Colonic mucosa (tissue), 4 donors: Measurements from ENCODE around the gene ZP2. TPM values are rescaled to one million over a fixed set of nuclear protein-coding genes. Genes with fewer than 3 reads are reported as not detected.

Source experiments
- DNase-seq: peaks from one replicate; pipeline ENCODE4 v3.0.0-alpha.2; 2020
- H3K27ac ChIP-seq: fragments of 200-600 bp; one replicate; pipeline ENCODE4 v1.8.0; 2021
- H3K27me3 ChIP-seq: fragments of 200-600 bp; one replicate; pipeline ENCODE4 v1.8.0; 2021
- H3K36me3 ChIP-seq: fragments of 200-600 bp; one replicate; pipeline ENCODE4 v1.8.0; 2021
- H3K4me1 ChIP-seq: fragments of 200-600 bp; one replicate; pipeline ENCODE4 v1.8.0; 2021; ENCODE audit warnings: mild to moderate bottlenecking
- H3K4me3 ChIP-seq: fragments of 200-600 bp; one replicate; pipeline ENCODE4 v1.8.0; 2021
- H3K9ac ChIP-seq, 2 donors: one replicate each; pipeline ENCODE4 v1.7.0; 2013; ENCODE audit warnings: control low read depth in 2 of 2, low read depth in 2 of 2, low read length in 2 of 2
- H3K9me3 ChIP-seq: fragments of 200-600 bp; one replicate; pipeline ENCODE4 v1.8.0; 2021
- intact Hi-C: fragments of 100-400 bp; cut with DNase I; formaldehyde crosslinking; loops from one replicate; pipeline ENCODE4 v1.14.1; 2022
- total RNA-seq, 2 donors: library from RNA; stranded (reverse); fragmentation: NEBNext Ultra II Directional in 1 of 2; extraction: Animal tissue kit (Norgen Biotek cat#: 25700) in 1 of 2; gene quantifications; one replicate each; pipeline ENCODE4 v1.2.1, GENCODE V29; 2021
- TF ChIP-seq, protein P1 (sequence below): fragments of 200-600 bp; IDR thresholded peaks from one replicate; pipeline ENCODE4 v1.8.0; 2022; ENCODE audit warnings: antibody characterized with exemption, mild to moderate bottlenecking
- donor health status: healthy.
- donor health status: DM: no; HTN: no; CAD: no.
- donor health status: DM: no; HTN: no; CAD: no.

The ZP2 gene
- total RNA-seq, 2 donors from 2014 or later = 0.25 to 0.27 TPM

DNA sequence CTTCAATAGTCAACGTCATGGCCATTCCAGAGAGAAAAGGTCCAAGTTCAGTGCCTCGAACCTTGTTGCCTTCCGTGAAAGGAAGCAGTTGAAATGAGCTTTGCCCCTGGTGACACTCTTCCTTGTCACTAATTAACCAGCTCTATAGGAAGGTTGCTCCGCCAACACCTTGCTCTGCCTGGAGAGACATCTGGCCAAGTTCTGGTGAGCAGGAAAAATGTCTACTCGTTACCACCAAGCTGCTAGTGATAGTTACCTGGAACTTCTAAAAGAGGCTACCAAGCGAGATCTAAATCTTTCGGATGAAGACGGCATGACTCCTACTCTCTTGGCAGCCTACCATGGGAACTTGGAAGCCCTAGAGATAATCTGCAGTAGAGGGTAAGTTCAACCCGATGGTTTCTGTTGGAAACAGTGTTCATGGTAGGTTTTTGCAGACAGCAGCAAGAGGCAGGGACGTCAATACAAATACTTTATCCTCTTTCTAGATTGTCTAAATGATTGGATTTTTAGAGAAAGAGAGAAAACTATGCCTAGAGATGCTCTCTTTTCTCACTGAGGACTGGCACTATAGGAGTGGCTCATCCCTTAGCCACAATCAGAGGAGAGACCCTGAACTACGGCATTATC lies 22.3 kb upstream of the ZP2 start, which contains the start of gene ANKS4B:
ANKS4B (plus strand) TSS at position 179 of the 630 bp plus-strand sequence; CDS start at position 218, 39 bp downstream.
- H3K27ac ChIP-seq = peak within 1 kb of the TSS; percentile 83

DNA sequence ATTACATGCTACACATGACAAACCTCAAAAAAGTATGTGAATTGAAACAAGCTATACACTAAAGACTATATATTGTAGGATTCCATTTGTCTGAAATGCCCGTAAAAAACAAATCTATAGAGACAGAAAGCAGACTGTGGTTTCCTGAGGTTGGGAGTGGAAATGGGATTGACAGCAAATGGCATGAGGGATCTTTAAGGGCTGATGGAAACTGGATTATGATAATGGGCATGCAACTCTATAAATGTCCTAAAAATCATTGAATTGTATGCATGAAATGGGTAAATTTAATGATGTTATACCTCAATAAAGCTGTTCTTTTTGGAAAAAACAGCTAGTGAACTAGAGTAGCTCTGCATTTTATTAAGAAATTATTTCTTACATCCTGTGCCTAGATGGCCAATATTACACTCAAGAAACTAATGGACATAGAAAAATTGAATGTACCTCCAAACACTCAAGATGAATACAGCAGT lies 21.7 kb upstream of the ZP2 start:
- Histone ChIP-seq H3K36me3 (no peaks in the 10 kb centered on the region), H3K27me3 (no peaks in the 10 kb centered on the region), H3K27ac (peak overlapping the region; percentile 83), H3K4me3 (no peak overlapping the region), H3K4me1 (no peaks in the 10 kb centered on the region), H3K9me3 (no peaks in the 10 kb centered on the region), H3K9ac (peak overlapping the region in 1 of 2 donors; percentile 89)
- intact Hi-C loops = no loop called here
- TF ChIP-seq, protein P1, sequence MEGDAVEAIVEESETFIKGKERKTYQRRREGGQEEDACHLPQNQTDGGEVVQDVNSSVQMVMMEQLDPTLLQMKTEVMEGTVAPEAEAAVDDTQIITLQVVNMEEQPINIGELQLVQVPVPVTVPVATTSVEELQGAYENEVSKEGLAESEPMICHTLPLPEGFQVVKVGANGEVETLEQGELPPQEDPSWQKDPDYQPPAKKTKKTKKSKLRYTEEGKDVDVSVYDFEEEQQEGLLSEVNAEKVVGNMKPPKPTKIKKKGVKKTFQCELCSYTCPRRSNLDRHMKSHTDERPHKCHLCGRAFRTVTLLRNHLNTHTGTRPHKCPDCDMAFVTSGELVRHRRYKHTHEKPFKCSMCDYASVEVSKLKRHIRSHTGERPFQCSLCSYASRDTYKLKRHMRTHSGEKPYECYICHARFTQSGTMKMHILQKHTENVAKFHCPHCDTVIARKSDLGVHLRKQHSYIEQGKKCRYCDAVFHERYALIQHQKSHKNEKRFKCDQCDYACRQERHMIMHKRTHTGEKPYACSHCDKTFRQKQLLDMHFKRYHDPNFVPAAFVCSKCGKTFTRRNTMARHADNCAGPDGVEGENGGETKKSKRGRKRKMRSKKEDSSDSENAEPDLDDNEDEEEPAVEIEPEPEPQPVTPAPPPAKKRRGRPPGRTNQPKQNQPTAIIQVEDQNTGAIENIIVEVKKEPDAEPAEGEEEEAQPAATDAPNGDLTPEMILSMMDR = no peak
- DNase-seq = no peak

More for the DNA sequence above, 22.3 kb upstream of the ZP2 start, which contains the start of gene ANKS4B:
- Histone ChIP-seq H3K9me3 (no peaks in the 10 kb centered on the region), H3K4me3 (peak within 1 kb of the TSS; percentile 39), H3K9ac (peak within 1 kb of the TSS; percentile 64 to 89), H3K27me3 (no peaks in the 10 kb centered on the region), H3K4me1 (no peaks in the 10 kb centered on the region), H3K36me3 (no peaks in the 10 kb centered on the region)
- intact Hi-C loops = no loop called here
- TF ChIP-seq, protein P1 = no peak
- peak; percentile 88 for DNase-seq

DNA sequence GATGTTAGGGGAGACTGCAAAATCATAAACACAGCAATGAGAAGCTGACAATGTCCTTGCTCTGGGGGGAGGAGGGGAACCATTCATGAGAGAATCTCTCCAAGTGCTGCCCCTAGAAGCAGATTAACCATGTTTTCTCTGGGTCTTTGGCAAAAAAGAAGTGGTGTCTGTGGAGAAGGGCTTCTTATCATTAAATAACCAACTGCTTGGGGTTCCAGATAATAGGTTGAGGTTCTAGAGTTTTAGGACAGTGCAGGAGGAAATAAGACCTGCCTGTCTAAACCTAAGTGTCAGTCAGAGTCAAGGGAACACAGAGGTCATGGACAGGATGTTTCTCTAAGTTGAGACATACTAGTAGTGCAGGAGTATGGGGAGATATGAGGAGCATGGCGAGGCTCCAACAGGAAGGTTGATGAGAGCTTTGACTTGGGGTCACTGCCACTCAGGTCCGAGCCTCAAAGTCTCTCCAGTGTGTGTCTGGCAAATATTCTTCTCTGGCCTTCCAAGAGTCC lies 17.0 kb upstream of the ZP2 start:
- Histone ChIP-seq H3K4me3 (no peak overlapping the region), H3K9ac (no peak overlapping the region), H3K27ac (no peak overlapping the region), H3K4me1 (no peaks in the 10 kb centered on the region), H3K36me3 (no peaks in the 10 kb centered on the region), H3K27me3 (no peaks in the 10 kb centered on the region), H3K9me3 (no peaks in the 10 kb centered on the region)
- no peak for DNase-seq
- TF ChIP-seq, protein P1 = no peak
- intact Hi-C loops = no loop called here

DNA sequence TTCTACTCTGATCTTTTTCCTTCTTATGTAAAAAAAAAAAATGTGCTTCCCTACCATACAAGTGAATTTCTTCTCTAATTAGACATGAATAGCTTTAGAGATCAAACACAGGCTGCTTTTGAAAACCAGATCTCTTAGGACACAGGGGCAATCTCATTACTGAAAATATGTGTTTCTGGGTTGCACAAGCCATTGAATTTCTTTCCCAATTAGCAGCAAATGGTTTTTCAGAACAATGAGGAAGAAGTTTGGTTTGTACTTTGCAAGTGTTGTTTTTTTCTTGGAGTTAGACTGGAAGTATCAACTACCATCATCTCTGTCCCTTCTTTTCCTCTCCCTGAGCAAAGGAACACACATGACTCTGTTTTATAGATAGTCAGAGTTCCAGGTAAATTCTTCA lies 16.5 kb upstream of the ZP2 start:
- Histone ChIP-seq H3K9me3 (no peaks in the 10 kb centered on the region), H3K27ac (no peak overlapping the region), H3K4me3 (no peak overlapping the region), H3K4me1 (no peaks in the 10 kb centered on the region), H3K36me3 (no peaks in the 10 kb centered on the region), H3K27me3 (no peaks in the 10 kb centered on the region), H3K9ac (no peak overlapping the region)
- DNase-seq = no peak
- TF ChIP-seq, protein P1 = no peak
- intact Hi-C loops = no loop called here

DNA sequence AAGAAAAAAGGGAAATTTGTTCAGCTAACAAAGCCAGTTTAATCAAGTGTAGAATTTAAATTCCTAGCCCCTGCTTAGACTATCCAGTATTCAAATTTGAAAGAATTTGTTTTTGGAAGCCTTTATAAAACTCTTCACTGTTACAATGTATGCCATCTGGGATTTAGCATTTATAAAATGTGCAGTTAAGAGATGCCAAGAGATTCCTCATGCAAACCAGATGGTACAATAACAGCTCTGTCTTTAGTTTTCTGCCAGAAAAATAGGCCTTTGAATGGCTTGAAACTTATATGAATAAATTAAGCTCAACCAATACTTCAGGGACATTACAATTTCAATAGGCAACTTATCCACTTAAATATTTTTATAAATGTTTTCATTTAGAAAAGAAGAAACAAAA lies 15.4 kb upstream of the ZP2 start:
- Histone ChIP-seq H3K27me3 (no peaks in the 10 kb centered on the region), H3K36me3 (no peaks in the 10 kb centered on the region), H3K27ac (no peak overlapping the region), H3K9me3 (no peaks in the 10 kb centered on the region), H3K9ac (no peak overlapping the region), H3K4me3 (no peak overlapping the region), H3K4me1 (no peaks in the 10 kb centered on the region)
- intact Hi-C loops = no loop called here
- TF ChIP-seq, protein P1 = no peak
- DNase-seq = no peak
